GM19467 (cell line): ENCODE data around the gene SEC23IP.

Experiments
- ATAC-seq: cut with Tn5 transposase; IDR thresholded peaks from one replicate; pipeline ENCODE4 v1.9.1; 2021; ENCODE audit warnings: mild to moderate bottlenecking, moderate library complexity; ENCODE audit not compliant: unreplicated experiment

The SEC23IP gene

GRCh38 chr10:119932631-119933030 lies 40.1 kb downstream of the SEC23IP start:
- ATAC-seq, result no peak

GRCh38 chr10:119933179-119933578 lies 40.6 kb downstream of the SEC23IP start:
- ATAC-seq, result no peak

GRCh38 chr10:119940487-119940886 lies 48.0 kb downstream of the SEC23IP start:
- no peak for ATAC-seq

GRCh38 chr10:119942973-119943372 lies 50.4 kb downstream of the SEC23IP start:
- no peak for ATAC-seq

DNA sequence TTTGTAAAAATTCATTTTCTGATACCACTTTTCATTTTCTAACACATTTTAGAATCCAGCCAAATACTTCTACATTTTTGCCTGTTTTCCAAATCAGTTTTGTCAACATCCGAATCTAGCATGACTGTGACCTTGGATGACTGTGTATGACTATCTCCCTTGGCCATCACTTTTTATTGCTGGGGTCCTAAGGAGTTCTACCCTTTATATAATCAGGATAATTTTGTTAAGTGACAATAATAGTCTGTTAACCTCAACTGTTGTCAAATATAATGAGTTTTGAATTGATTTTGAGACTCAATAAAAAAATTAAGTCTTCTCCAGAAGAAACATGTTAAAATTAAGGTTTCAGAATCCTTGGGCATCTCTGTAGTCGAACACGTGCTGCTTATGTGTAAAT lies 53.3 kb downstream of the SEC23IP start:
- no peak for ATAC-seq

- no peak for ATAC-seq
These were observed 54.8 kb downstream of the SEC23IP start for GRCh38 chr10:119947300-119947699.

GRCh38 chr10:119957451-119957850 lies 64.9 kb downstream of the SEC23IP start:
- ATAC-seq, result no peak

GRCh38 chr10:119962837-119963236 lies 70.3 kb downstream of the SEC23IP start:
- ATAC-seq, result no peak

DNA sequence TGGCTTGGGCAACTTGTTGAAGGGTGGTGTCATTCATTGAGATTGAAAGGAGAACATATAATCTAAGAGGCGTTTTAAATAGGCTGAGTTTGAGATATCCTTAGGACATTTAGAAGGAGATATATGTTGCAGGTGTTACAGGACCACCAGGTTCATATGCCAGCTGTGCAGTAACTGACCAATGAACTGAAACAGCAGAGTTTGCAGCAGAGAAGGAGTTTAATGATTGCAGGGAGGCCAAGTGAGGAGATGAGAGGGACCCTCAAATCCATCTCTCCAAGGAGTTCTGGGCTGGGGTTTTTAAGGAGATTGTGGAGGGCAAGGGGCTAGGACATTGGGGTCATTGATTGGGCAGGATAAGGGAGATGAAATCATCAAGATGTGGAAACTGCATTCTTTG lies 74.5 kb downstream of the SEC23IP start:
- ATAC-seq, result no peak

- ATAC-seq, result no peak
These were observed 77.1 kb downstream of the SEC23IP start for GRCh38 chr10:119969609-119970008.

DNA sequence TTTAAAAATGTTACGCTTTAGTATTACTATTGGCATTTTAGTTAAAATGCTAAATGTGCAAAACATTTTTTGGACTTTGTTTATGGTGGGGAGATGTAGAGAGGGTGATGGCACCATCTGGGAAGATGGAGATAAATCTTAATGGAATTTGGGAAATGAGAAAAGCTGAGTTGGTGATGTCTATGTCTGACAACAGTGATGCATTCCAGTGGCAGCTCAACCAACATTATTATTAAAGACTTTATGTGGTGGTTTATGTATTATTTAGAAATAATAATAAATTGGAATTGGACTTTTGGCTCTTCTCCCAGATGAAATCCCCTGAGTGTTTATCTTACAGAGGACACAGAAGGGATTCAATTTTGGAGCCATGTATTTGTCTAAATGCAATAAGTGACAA lies 77.6 kb downstream of the SEC23IP start:
- ATAC-seq, result no peak

GRCh38 chr10:119970963-119971362 lies 78.4 kb downstream of the SEC23IP start:
- ATAC-seq, result no peak

GRCh38 chr10:119973281-119973680 lies 80.8 kb downstream of the SEC23IP start:
- ATAC-seq, result no peak

DNA sequence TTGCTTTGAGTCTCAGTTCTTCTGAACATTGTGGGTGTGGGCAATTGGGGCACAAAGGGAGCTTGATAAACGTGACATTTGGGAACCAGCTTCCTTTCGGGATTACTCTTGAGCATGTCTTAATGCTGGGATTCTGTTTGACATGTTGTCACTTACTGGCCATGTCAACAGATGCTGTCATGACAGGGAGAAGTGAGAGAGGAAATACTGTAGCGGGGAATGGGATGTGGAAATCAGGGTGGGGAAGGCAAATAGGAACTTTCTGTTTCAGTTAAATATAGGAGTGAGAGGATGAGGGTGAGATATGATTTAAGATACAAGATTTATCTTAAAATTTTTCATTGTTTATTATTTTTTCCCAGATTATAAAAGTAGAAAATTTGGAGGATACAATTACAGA lies 83.9 kb downstream of the SEC23IP start:
- ATAC-seq, result no peak

DNA sequence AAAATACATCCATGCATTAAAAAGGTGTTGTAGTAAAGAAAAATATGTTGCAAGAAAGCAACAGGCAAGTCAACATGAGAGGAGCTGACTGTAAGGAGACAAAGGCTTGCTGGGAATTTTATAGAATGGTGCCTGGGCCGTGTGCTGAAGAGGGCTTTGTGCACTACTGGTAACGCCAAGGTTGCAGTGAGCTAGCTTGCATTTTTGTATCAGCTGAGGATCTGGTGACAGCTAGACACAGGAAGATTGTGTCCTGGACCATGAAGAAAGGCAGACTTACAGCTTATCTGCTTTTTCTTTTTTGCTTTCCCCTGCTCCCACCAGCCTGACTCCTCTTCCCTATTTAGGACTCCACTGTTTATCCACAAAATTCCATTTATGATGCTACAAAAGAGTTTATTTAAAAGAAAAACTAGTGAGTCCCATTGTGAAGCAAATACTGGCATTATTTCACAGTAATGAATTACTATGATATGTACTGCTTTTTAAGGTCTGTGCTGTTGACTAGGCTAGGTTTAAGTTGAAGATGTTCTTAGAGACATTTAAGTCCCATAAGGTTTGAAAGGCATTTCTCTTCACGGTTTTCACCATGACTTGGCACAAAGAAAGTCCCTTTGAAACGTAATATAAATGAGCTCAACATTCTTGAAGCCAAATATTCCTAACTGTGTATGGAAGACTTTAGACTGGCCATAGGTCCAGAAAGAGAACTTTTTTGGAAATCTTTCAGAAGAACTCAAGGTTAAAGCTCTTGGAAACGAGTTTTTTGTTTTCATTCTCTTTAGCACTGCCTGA lies 88.6 kb downstream of the SEC23IP start:
- ATAC-seq, result no peak

DNA sequence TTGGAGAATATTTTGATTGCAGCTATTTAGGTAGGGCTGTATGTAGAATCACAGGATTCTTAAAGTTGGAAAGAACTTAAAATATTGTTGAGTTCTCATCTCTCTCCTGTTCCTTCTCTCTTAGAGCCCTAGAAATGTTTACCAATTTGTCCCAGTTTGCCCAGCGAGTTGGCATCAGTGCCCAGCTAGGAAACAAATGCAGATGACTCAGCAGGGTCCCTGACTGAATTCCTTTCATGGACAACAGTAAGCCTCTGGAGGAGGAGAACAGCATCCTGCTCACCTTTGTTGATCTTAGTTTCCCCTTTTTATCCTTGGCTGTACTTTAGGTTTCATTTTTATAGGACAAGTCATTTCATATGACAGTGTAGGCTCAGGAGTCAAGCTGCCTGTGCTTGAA lies 89.3 kb downstream of the SEC23IP start:
- no peak for ATAC-seq

DNA sequence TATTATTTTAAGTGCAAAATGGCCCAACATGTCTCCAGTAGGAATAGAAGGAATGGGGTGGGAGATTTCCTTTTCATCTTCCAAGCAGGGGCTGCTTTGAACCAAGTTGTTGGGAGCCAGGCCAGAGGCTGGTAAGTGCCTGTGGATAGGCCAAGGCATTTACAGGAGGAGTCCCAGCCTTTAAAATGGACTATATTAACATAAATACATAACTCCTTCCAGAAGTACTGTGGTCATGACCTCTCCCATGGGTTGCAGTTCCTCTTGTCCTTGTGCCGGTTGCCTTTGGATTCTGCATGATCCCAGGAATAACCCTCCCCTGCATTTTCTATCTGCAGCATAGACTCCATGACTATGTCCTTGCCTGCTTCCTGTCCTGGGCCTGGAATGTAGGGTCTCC lies 95.8 kb downstream of the SEC23IP start:
- ATAC-seq, result no peak

GRCh38 chr10:119989966-119990365 lies 97.4 kb downstream of the SEC23IP start:
- no peak for ATAC-seq

GRCh38 chr10:119991066-119991465 lies 98.5 kb downstream of the SEC23IP start:
- ATAC-seq, result no peak

GRCh38 chr10:119991816-119992215 lies 99.3 kb downstream of the SEC23IP start:
- ATAC-seq, result no peak
